PC-9 (cell line): ENCODE measurements around the gene ZNF467.

Experiments
- CTCF ChIP-seq: fragments of 200-600 bp; sonication (generic); conservative IDR thresholded peaks from 2 replicates; pipeline ENCODE4 v1.6.1; 2017; ENCODE audit warnings: mixed run types, antibody characterized with exemption, mild to moderate bottlenecking, moderate library complexity
- EZH2 ChIP-seq: fragments of 200-600 bp; sonication (generic); IDR thresholded peaks from 2 replicates; pipeline ENCODE4 v1.8.0; 2017; ENCODE audit warnings: antibody characterized with exemption, low read depth

- no peak for TF ChIP-seq CTCF
- TF ChIP-seq EZH2, result no peak
Measured at GRCh38 chr7:149808311-149808710, 34.9 kb upstream of the ZNF467 start.
